Measurements from ENCODE around the gene SLC35F3.

The SLC35F3 gene

GRCh38 chr1:234109840-234110239 is 205.4 kb downstream of the SLC35F3 start:
- H3K4me3 ChIP-seq (ENCODE audit: low read depth, low read length) = no peak overlapping the region
- TF ChIP-seq CTCF (IDR thresholded peaks at IDR 0.05; ENCODE audit: low read depth, low read length) (no peak), MYC (IDR thresholded peaks at IDR 0.05; ENCODE audit: low read depth, low read length) (no peak), MAX (IDR thresholded peaks at IDR 0.05; ENCODE audit: low read depth, low read length) (no peak), POLR2A (IDR thresholded peaks at IDR 0.05; ENCODE audit: extremely low read depth, insufficient read length) (no peak)
- DNase-seq (ENCODE audit: low read depth) = no peak

GRCh38 chr1:234111458-234112142 is 207.1 kb downstream of the SLC35F3 start:
- no peak overlapping the region for H3K4me3 ChIP-seq (ENCODE audit: low read depth, low read length)
- DNase-seq (ENCODE audit: low read depth) = no peak
- no peak for TF ChIP-seq MYC (IDR thresholded peaks at IDR 0.05; ENCODE audit: low read depth, low read length)
- TF ChIP-seq MAX (IDR thresholded peaks at IDR 0.05; ENCODE audit: low read depth, low read length) = no peak
- no peak for TF ChIP-seq POLR2A (IDR thresholded peaks at IDR 0.05; ENCODE audit: extremely low read depth, insufficient read length)
- TF ChIP-seq CTCF (IDR thresholded peaks at IDR 0.05; ENCODE audit: low read depth, low read length) = no peak

DNA sequence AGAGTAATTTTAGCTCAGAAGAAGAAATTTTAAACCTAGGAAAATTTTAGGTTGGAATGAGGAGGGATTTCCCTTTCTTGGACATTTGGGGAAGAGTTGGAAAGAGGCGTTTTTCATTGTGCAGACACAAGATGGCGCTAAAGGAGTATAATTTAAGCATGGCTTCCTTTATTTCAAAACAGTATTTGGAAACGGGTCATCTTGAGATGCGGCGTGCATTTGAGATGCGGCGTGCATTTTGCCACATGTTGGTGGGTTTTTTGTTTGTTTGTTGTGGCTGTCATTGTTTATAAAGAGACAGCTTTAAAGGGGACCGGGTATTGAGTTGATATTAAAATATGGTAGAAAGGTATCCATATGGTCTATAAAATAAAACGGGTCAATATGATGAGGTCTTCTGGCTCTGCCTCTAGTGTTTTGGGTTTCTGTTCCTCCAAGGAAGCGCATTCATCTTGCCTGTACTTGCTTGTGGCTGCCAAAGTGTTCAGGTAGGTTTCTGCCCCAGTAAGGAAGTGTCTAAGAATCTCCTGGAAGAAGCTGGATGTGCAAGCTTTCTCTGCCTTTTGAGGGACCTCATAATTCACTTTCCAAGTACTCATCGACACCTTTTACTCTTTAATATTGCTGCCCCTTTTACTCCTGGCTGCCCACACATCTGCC is 210.3 kb downstream of the SLC35F3 start:
- H3K4me3 ChIP-seq (ENCODE audit: low read depth, low read length) = peak overlapping the region; percentile 9
- peak; percentile 46 for TF ChIP-seq MYC (IDR thresholded peaks at IDR 0.05; ENCODE audit: low read depth, low read length)
- peak; percentile 56 for TF ChIP-seq CTCF (IDR thresholded peaks at IDR 0.05; ENCODE audit: low read depth, low read length)
- TF ChIP-seq MAX (IDR thresholded peaks at IDR 0.05; ENCODE audit: low read depth, low read length) = peak; percentile 56
- no peak for TF ChIP-seq POLR2A (IDR thresholded peaks at IDR 0.05; ENCODE audit: extremely low read depth, insufficient read length)
- peak; percentile 65 for DNase-seq (ENCODE audit: low read depth)

DNA sequence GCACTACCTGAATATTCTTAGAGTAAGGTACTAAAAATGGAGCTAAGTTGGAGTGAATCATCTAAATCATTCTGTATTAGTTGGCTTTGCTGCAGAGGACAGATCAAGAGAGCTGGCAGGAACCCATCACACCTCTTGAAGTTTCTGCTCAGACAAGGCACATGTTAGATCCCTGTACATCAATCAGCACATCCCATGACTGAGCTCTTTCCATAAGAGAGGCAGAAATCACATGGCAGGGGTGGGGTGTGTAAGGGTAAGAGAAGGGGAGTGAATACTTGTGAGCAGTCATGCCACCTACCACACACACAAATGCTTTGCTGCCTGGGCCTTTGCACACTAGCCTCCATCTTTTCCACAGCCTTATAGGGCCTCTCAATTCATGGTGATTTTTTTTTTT is 214.4 kb downstream of the SLC35F3 start:
- H3K4me3 ChIP-seq (ENCODE audit: low read depth, low read length) = no peak overlapping the region
- TF ChIP-seq MAX (IDR thresholded peaks at IDR 0.05; ENCODE audit: low read depth, low read length) = no peak
- TF ChIP-seq CTCF (IDR thresholded peaks at IDR 0.05; ENCODE audit: low read depth, low read length) = no peak
- no peak for TF ChIP-seq MYC (IDR thresholded peaks at IDR 0.05; ENCODE audit: low read depth, low read length)
- TF ChIP-seq POLR2A (IDR thresholded peaks at IDR 0.05; ENCODE audit: extremely low read depth, insufficient read length) = no peak
- no peak for DNase-seq (ENCODE audit: low read depth)

- no peak overlapping the region for H3K4me3 ChIP-seq (ENCODE audit: low read depth, low read length)
- DNase-seq (ENCODE audit: low read depth) = no peak
- TF ChIP-seq POLR2A (IDR thresholded peaks at IDR 0.05; ENCODE audit: extremely low read depth, insufficient read length) (no peak), CTCF (IDR thresholded peaks at IDR 0.05; ENCODE audit: low read depth, low read length) (no peak), MAX (IDR thresholded peaks at IDR 0.05; ENCODE audit: low read depth, low read length) (no peak), MYC (IDR thresholded peaks at IDR 0.05; ENCODE audit: low read depth, low read length) (no peak)
These were observed 215.0 kb downstream of the SLC35F3 start for GRCh38 chr1:234119431-234119830.

Measured in NB4 (cell line).